Hepatocyte (in vitro differentiated cells): ENCODE data around the gene CCN5. TPM values are rescaled to one million over a fixed set of nuclear protein-coding genes. Genes with fewer than 3 reads are reported as not detected.

Source experiments
- DNase-seq: peaks from one replicate; pipeline ENCODE4 v3.0.0-alpha.2; 2016; ENCODE audit warnings: low spot score
- H2AFZ ChIP-seq: fragments of 200-600 bp; sonication (generic); 2 replicates; pipeline ENCODE4 v1.6.0; 2016; ENCODE audit warnings: antibody characterized with exemption, mild to moderate bottlenecking
- H3K27ac ChIP-seq: fragments of 200-600 bp; sonication (generic); 2 replicates; pipeline ENCODE4 v1.5.1; 2016; ENCODE audit warnings: mild to moderate bottlenecking
- H3K27me3 ChIP-seq: fragments of 200-600 bp; sonication (generic); 2 replicates; pipeline ENCODE4 v1.6.1; 2016
- H3K36me3 ChIP-seq: fragments of 200-600 bp; sonication (generic); replicated peaks from 2 replicates; pipeline ENCODE4 v1.5.1; 2016; ENCODE audit warnings: low read depth; ENCODE audit not compliant: insufficient read depth
- H3K4me1 ChIP-seq: fragments of 200-600 bp; sonication (generic); 2 replicates; pipeline ENCODE4 v1.5.1; 2016; ENCODE audit warnings: mild to moderate bottlenecking, moderate library complexity; ENCODE audit not compliant: insufficient read depth
- H3K4me2 ChIP-seq: fragments of 200-600 bp; sonication (generic); 2 replicates; pipeline ENCODE4 v1.6.0; 2016
- H3K4me3 ChIP-seq: fragments of 200-600 bp; sonication (generic); 2 replicates; pipeline ENCODE4 v1.5.1; 2016; ENCODE audit warnings: mild to moderate bottlenecking
- H3K79me2 ChIP-seq: fragments of 200-600 bp; sonication (generic); 2 replicates; pipeline ENCODE4 v1.6.0; 2017; ENCODE audit warnings: mild to moderate bottlenecking
- H3K9me2 ChIP-seq: fragments of 200-600 bp; sonication (generic); replicated peaks from 2 replicates; pipeline ENCODE4 v1.6.0; 2017; ENCODE audit warnings: mild to moderate bottlenecking; ENCODE audit not compliant: insufficient read depth
- H3K9me3 ChIP-seq: fragments of 200-600 bp; sonication (generic); 2 replicates; pipeline ENCODE4 v1.5.1; 2016; ENCODE audit warnings: low read depth, mild to moderate bottlenecking
- H4K20me1 ChIP-seq: fragments of 200-600 bp; sonication (generic); 2 replicates; pipeline ENCODE4 v1.6.0; 2016; ENCODE audit warnings: mild to moderate bottlenecking; ENCODE audit not compliant: insufficient read depth, poor library complexity, severe bottlenecking
- CTCF ChIP-seq: fragments of 200-600 bp; sonication (generic); IDR thresholded peaks from 2 replicates; pipeline ENCODE4 v1.5.1; 2016; ENCODE audit warnings: antibody characterized with exemption, mild to moderate bottlenecking; ENCODE audit not compliant: poor library complexity
- EZH2 ChIP-seq: fragments of 200-600 bp; sonication (generic); IDR thresholded peaks from 2 replicates; pipeline ENCODE4 v1.6.1; 2016; ENCODE audit warnings: antibody characterized with exemption, mild to moderate bottlenecking, borderline replicate concordance
- EZH2phosphoT487 ChIP-seq: fragments of 200-600 bp; sonication (generic); IDR thresholded peaks from one replicate; pipeline ENCODE4 v1.6.1; 2018; ENCODE audit warnings: antibody characterized with exemption, mild to moderate bottlenecking, low read depth, moderate library complexity; ENCODE audit not compliant: unreplicated experiment, severe bottlenecking
- WGBS: methylation state at CpG from one replicate; pipeline ENCODE4 v1.1.6; 2016; ENCODE audit warnings: low lambda C conversion rate; ENCODE audit errors: missing lambda C conversion rate; 5-methylcytosine and 5-hydroxymethylcytosine counted together
- polyA plus RNA-seq: library from polyadenylated mRNA; unstranded; fragments of >200 nt; fragmentation: Nextera tagmentation; extraction: Ambion mirVana; gene quantifications from 2 replicates; pipeline ENCODE4 v1.2.1, GENCODE V29; 2016
- total RNA-seq: library from RNA; depleted of rRNA; stranded (reverse); fragments of >200 nt; gene quantifications from 2 replicates; pipeline ENCODE4 v1.2.3, GENCODE V29; 2014

Gene CCN5
- total and polyA plus RNA-seq, 2 experiments from 2014 or later: 0.53 to 0.82 TPM

- Histone ChIP-seq H3K27ac (peak overlapping the region; percentile 38), H3K4me3 (no peak overlapping the region), H3K27me3 (no peaks in the 10 kb centered on the region), H2AFZ (peak overlapping the region; percentile 63), H3K4me1 (peaks cover 5% of the 10 kb centered on the region), H3K36me3 (no peaks in the 10 kb centered on the region), H3K9me3 (no peaks in the 10 kb centered on the region), H3K79me2 (no peaks in the 10 kb centered on the region), H3K9me2 (no peaks in the 10 kb centered on the region), H3K4me2 (no peak overlapping the region), H4K20me1 (no peaks in the 10 kb centered on the region)
- 67% methylated on average over 2 of the region's 2 CpGs for WGBS
- no peak for DNase-seq
- no peak for TF ChIP-seq CTCF
- TF ChIP-seq EZH2phosphoT487: no peak
- TF ChIP-seq EZH2: no peak
Measured at GRCh38 chr20:44678242-44678641, 36.9 kb upstream of the CCN5 start.

DNA sequence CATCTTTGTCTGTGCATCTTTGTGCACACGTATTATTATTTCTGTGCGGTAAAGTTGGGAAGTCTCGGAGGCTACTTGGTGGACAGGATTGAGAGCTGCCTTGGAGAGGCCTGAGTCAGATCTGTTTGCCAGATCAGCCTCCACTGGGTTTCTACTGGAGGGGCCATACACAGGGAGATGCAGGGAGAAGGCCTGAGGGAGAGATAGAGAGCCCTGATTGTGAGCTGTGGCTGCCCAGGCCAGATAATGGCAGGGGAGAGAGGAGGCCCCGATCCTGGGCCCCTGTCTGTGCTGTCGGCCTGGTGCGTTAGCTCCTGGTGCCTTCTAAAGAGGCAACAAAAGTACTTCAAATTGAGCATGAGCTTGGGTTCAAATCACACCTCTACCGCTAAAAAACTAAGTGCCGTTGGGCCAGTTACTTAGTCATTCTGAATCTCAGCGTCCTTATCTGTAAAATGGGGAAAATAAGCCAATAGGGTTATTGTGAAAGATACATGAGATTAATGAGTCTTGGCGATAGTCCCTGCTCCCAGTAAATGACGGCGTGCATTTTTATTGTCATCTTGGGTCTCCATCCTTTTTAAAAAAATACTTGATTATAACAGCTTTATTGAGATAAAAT lies 36.1 kb upstream of the CCN5 start:
- H3K36me3 ChIP-seq: no peaks in the 10 kb centered on the region
- TF ChIP-seq EZH2phosphoT487: no peak
- peak overlapping the region; percentile 63 for H2AFZ ChIP-seq
- H3K4me2 ChIP-seq: no peak overlapping the region
- H3K9me3 ChIP-seq: no peaks in the 10 kb centered on the region
- H4K20me1 ChIP-seq: no peaks in the 10 kb centered on the region
- no peak for DNase-seq
- H3K27ac ChIP-seq: no peak overlapping the region
- H3K4me3 ChIP-seq: no peak overlapping the region
- no peaks in the 10 kb centered on the region for H3K27me3 ChIP-seq
- WGBS: 73% methylated on average over 12 of the region's 12 CpGs
- peaks cover 5% of the 10 kb centered on the region for H3K4me1 ChIP-seq
- H3K79me2 ChIP-seq: no peaks in the 10 kb centered on the region
- no peaks in the 10 kb centered on the region for H3K9me2 ChIP-seq

DNA sequence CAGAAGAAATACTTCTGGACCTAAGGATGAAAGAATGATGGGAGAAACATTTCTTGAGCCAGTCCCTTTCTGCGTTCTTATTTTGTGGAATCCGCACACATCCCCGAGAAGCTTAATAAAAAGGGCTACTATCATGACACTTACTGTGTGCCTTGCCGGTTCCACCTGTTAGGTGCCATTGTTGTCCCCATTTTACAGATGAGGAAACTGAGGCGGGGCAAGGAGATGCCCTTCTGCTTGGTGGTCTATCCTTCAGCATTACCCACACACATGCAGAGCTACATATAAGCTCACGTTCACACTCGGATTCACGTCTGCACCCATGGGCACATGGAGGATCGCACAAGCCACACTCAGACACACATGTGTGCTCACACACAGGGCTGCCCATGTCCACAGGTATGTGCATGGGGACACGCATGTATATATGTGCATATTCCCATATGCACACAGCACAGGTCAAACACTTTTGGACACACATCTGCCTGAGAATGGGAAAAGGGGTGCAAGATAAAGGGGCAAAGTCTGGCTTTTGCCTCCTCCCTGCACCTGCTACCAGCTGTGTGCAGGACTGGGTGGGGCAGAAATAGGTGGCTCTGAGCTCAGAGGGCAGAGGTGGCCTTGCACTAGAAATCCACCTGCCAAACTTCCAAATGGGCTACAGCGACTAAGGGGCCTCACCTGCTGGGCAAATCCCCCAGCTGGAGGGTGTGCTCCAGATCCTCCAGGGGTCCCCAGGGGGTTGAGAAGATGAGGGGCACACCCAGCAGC lies 33.2 kb upstream of the CCN5 start:
- DNase-seq: no peak
- H3K9me3 ChIP-seq: no peaks in the 10 kb centered on the region
- H3K4me1 ChIP-seq: peaks cover 5% of the 10 kb centered on the region
- 95% methylated on average over 11 of the region's 11 CpGs for WGBS
- no peaks in the 10 kb centered on the region for H3K79me2 ChIP-seq
- no peak overlapping the region for H3K27ac ChIP-seq
- H3K4me2 ChIP-seq: no peak overlapping the region
- H2AFZ ChIP-seq: no peak overlapping the region
- no peak for TF ChIP-seq CTCF
- no peak for TF ChIP-seq EZH2phosphoT487
- TF ChIP-seq EZH2: no peak
- no peaks in the 10 kb centered on the region for H3K9me2 ChIP-seq
- no peaks in the 10 kb centered on the region for H4K20me1 ChIP-seq
- no peak overlapping the region for H3K4me3 ChIP-seq
- no peaks in the 10 kb centered on the region for H3K27me3 ChIP-seq
- no peaks in the 10 kb centered on the region for H3K36me3 ChIP-seq
